ENCODE measurements around the gene PDE8A.
"Not testable (repeated sequence)": the region's sequence is repeated elsewhere in the genome, so short reads cannot be mapped to it uniquely, and the experiment has no call there.

The PDE8A gene

DNA sequence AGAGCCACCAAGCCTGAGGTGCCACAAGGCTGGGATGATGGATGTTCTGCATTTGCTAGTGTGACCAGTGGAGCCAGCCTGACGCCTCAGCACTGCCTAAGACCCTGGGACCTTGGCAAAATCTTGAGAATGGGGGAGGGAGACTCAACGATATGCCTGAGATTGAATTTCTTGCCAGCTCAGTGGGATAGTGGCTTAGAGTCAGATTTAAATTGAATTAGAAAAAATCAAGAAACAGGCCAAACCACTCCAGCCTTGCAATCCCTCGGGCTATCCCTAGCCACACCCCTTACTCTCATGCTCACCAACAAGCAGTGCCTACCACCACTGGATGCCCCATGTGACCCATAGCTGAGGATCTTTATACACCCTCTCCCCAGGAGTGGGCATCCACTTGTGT is 18.7 kb upstream of the PDE8A start:
- DNase-seq, result no peak

DNA sequence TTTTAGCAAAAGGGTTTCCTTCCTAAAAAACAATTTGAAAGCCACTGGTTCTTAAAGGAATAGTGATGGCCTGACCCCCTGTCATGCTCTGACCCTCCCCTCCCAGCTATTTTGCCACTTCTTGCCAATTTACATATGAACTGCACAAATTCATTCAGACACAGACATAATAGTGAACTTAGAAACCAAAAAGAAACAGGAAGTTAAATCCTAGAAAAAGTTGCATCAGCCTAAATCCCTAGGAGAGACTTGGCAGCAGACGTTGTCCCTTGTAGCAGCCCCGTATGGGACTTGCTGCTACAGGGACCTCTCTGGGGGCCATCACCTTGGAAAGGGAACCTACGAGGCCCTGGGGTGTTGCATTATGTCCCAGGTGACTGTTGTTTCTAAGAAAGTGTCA is 14.3 kb upstream of the PDE8A start:
- DNase-seq, result no peak

DNA sequence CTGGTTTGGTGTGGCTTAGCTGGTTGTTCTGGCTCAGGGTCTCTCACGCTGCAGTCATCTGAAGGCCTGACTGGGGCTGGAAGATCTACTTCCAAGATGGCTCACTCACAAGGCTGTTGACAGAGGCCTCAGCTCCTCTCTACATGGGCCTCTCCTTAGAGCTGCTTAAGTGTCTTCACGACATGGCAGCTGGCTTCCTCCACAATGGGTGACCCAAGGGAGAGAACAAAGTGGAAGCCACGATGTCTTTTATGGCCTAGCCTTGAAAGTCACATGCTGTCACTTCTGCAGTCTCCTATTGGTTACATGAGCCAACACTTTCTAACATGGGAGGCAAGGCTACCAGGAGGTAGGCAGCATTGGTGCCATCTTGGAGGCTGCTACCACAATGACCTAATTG is 13.4 kb upstream of the PDE8A start:
- no peak for DNase-seq

DNA sequence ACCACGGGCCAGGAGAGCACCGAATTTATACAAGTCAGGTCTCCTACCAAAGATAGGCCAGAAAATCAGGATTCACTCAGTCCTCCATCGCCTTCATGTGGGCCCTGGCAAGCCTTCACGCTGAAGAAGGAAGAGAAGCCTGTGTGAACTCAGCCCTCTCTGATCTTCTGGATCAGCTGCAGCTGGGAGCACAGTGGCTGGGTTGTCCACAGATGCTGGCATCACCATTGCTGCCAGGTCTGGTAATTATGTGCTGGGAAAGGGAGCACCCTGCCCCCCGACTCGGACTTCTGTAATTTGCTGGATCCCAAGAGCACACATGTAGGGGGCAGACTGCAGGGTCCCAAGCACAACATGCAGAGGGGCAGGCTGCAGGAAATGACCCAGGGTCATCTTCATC is 12.4 kb upstream of the PDE8A start:
- no peak for DNase-seq

DNA sequence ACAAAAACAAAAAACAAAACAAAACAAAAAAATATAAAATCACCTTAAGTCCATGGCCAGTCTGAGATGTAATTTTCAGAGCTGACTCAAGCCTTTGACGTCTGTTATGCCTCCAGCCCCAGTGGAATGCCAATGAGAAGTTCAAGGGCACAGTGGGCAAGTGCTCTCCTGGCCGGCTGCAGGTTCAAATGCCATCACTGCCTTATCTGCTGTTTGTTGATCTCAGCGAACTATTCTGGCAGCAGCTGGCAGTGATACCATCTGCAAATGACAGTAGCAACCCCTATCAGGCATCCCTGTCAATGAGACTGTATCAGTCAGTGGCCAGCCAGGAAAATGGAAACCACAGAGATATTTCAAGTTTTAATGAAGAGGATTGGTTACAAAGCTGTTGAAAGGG is 10.8 kb upstream of the PDE8A start:
- DNase-seq, result no peak

DNA sequence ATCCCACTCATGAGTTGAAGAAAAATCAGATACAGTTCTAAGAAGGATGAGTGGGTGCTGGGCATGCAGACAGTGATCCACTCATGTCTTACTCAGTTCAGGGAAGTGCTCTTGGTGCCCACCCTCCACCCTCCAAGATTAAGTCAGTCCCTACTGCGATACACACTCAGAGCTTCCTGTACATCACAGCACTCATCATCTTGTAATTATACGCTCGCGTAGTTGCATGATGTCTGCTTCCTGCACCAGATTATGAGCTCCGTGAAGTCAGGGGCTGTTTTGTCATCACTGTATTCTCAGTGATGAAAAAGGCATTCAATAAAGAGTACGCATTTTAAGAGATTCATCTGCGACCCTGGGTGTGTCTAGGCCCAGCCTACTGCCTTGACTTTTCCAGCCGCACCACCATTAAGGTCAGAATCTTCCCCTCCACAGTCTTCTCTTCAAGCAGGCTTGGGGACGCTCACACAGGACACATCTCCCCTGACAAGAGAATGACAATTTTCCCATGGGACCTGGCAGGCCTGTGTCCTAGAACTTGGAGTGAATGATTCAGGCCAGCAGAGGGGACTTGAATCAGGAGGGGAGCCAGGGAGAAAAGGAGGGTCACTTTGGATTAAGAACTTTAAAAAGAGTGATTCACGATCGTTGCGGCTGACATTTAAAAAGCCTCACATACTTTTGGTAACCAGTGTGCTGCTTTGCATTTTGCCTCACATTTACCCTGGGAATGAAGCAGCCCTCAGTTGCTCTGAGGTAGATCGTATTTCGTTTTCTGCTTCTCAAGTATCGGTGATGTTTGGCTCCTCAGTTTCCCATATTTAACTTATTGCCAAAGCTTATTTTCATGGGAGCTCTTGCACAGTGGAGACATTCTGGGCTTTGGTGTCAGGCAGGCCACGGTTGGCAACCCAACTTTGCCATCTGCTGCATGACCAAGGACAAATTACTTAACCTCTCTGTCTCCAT is 7.9 kb upstream of the PDE8A start:
- DNase-seq, result no peak

DNA sequence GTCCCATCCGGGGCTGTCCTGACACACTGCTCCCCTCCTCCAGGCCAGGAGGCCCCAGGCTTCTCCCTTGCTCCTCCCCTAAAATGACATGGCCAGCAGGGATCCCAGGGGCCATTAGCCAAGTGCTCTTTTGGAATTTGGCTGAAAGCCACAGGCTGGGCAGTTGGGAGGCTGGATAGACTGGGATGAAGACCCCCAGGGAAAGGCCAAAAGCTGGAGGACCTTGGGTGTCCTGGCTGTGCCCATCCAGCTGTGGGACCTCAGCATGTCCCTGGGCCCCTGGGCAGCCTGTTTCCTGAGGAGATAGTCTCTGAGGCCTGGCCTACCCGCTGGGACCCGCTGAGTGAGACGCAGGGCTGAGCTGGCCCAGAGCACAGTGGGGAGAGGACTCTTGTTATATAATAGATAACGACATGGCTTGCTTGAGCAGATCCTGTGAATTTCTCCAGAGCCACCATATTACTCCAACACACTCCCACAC is 5.7 kb upstream of the PDE8A start:
- no peak for DNase-seq

DNA sequence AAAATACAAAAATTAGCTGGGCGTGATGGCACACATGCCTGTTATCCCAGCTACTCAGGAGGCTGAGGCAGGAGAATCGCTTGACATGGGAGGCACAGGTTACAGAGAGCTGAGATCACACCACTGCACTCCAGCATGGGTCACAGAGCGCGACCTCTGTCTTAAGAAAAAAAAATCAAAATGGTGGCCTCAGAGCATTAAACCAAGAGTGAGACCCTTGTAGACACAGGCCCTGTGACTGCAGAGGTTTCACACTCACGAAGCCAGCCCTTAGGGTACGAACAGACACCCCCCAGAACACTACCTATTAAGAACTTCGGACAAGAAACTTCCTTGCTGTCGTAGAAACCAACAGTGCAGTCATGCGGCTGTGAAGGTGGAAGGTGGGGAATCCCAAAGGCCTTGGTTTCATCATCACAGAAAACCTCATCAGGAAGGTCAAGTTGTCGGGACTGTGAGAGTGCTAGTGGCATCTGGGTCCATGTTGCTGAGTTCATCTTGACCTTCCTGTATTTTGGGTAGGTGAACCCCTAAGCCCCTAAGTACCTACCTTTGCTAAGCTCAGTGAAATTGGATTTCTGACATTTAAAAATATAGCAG is 4.8 kb upstream of the PDE8A start:
- DNase-seq, result no peak

DNA sequence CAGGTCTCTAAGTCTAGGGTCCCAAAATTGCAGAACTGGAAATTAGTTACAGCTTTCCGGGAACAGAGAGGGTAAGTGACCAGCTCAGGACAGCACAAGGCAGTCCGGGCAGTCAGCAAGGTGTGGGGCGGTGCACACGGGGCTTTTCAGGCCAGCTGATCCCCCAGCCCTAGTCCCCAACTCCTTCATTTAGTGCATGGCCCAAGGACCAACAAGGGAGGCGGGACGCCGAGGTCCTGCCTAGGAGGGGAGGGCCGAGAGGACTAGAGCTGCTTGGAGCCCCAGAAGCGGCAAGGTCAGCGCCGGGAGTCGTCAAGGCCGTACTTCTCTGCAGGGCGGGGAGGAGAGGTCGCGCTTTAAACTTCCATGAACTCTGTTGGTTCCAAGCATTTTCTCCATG is 2.0 kb upstream of the PDE8A start:
- DNase-seq, result no peak

DNA sequence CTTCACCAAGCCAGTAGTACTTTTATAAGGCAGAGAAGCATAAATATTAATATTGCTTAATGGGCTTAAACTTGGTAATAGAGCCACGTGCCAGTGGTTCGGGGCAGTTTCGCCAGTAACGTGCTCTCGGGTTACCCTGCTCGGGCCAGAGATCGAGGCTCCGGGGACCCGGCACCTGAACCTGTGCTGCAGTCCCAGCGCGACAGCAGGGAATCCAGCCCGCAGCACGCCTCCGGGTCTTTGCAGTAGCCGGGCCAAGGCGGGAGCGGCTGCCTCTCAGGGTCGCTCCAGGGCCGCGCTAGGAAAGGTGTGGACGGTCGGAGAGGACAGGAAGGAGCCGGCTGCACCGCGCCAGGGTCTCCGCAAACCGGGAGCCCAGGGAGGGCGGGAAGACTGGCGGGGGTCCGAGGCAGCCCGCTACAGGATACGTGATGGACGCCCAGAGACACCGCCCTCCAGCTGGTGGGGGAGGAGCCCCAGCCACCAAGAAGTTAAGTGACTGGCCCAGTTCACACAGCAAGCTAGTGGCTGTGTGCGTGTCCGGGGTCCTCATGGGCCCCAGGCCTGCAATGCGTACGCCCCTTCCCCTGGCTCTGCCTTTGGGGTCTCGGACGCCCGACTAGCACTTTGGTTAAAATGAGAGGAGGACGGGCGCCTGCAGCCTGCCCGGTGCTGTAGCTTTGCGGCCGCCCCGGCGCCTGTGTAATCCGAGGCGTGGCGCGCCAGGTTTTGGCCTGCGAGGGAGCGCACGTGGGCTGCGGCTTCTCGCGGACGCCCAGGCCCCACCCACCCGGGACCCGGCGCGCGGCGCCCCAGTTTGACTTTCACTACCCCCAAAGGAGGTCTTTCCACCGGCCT is 1.2 kb upstream of the PDE8A start:
- DNase-seq, result no peak

DNA sequence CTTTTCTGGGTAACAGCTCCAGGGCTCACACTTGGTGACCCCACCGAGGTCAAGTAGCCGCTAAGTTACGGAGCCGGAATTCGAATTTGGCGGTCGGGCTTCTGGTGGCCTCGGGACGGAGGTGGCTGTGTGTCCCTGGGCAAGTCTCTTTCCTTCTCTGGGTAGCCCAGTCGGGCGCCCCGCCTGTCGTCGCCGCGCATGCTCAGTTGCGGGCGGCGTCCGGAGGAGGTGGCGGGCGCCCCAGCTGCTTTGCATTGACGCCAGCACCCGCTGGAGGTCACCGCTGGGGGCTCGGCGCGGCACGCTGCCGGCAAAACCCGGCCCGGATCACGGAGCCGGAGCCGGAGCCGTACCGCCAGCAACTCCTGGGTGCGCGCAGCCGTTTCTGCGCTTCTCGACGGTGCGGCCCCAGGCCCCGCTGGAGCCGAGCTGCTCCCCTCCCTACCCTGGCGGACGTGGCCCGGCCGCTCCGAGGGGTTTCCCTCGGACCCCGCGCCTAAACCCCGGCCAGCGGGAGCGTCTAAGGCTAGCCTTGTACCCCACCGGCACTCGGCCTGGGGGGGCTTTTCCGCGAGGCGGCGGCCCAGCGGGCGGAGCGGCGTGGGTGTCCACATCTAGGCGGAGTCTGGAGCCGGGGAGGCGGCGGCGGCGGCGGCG is 474 bp upstream of the PDE8A start:
- DNase-seq, result no peak

DNA sequence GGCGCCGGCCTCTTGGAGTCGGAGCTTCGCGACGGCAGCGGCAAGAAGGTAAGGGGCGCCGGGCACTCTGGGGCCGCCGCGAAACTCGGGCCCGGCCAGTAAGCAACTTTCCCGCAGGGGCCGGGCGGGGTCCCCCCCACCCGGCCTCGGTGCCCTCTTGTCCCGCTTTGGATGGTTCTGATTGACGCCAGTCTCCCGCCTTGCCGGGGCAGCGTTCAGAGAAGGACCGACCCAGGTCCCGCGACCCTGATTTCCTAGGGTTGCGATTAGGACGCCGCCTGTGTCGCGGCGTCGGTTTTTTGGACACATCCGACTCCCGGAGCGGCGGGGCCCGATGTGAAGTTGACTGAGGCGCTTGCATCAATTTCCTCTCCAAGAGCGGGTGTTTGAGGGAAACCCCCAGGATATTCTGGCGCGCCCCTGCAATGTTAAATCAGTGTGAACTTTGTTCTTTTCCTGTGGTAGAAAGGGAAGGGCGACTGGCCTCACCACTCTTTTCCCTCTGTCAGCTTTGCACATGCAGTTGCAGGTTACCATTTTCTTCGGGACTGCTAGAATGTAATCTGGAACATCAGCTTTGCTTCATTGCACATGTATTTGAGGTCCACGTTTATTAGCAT is 755 bp downstream of the PDE8A start:
- DNase-seq, result no peak

DNA sequence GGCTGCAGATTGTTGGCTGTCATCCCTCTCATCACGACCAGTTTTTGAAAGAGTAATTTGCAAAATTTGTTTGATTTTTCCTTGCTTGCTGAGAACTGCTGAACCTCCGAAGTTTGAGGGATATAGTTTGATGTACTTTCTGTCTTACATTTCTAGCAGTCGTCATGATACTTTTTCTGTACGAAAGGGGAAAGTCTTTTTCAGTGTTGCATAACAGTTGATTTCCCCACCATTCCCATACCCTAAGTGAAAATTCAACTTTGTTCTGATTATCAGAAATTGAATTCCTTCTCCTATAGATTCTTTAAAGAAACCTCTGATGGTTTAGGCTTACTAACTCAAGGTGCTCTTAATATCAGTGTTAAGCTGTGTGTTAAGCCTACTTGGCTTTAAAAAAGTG is 1.6 kb downstream of the PDE8A start:
- no peak for DNase-seq

DNA sequence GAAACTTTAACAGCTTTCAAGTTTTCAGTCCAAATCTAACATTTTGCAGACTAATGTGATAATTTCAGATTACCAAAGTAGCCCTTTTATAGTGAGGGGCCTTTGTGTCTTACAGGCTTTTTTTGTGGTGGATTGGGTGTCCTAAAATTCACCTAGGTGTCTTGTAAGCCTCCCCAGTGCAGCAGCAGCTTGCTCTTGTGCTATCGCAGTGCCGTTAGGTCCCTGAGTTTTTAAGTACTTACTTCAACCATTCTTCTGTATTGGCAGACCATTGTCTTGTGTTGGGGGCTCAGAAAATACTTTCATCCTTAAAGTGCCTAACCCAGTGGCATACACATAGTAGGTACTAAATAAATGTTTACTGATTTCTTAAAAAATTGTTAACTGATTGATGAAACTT is 2.1 kb downstream of the PDE8A start:
- DNase-seq, result no peak

DNA sequence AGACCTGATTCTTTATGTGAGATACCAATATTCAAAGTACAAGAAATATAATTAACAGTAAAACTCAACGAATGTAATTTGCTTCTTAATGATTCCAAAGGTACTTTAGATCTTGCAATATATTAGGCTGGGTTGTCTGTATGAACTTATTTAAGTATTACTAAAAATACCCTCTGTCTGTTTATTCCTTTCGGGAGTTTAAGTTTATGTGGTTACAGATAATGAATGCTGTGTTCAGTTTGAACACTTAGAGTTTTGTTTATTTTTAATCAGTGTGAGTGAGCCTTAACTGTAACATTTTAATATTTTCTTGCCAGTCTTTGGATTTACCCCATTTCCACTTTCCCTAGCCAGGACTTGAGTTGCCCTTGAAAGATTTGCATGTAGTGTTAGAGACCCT is 3.5 kb downstream of the PDE8A start:
- no peak for DNase-seq

DNA sequence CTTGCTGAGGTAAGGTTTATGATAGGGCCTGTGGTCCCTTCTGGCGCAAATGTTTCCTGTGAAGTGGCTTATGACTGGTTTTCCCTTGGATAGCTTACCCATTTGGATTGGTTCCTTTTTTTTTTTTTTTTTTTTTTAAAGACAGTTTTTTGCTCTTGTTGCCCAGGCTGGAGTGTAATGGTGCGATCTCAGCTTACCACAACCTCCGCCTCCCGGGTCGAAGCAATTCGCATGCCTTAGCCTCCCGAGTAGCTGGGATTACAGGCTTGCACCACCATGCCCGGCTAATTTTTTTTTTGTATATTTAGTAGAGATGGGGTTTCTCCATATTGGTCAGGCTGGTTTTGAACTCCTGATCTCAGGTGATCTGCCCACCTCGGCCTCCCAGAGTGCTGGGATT is 5.7 kb downstream of the PDE8A start:
- not testable (repeated sequence) for DNase-seq

DNA sequence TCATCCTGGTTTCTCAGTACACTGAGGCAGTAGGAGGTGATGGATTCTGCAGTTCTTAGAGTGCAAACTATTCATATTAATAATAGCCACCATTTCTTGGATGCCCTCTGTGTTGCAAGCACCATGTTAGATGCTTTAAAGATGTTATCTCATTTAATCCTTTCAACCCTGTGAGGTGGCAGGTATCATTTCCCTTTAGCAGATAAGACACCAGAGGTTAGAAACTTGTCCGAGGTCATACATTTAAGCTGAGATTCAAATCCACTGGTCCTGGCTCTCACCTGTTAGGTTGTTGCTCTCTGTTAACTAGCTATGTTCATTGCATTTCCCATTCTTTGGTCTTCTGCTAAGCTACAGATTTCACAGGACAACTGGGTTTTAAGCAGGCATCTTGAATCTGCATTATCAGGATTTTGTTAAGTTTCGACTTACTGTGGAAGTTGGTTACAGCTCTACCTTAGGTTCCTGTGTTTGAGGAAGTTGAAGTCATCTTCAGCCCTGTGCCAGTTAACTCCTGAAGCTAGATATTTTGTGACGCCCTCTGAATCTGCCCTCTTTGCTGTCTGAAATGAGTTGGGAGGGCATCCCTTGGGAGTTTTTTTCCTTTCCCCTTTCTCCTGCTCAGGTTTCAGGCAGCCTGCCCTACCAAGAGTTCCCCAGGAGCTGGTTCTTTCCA is 6.4 kb downstream of the PDE8A start:
- DNase-seq, result no peak

DNA sequence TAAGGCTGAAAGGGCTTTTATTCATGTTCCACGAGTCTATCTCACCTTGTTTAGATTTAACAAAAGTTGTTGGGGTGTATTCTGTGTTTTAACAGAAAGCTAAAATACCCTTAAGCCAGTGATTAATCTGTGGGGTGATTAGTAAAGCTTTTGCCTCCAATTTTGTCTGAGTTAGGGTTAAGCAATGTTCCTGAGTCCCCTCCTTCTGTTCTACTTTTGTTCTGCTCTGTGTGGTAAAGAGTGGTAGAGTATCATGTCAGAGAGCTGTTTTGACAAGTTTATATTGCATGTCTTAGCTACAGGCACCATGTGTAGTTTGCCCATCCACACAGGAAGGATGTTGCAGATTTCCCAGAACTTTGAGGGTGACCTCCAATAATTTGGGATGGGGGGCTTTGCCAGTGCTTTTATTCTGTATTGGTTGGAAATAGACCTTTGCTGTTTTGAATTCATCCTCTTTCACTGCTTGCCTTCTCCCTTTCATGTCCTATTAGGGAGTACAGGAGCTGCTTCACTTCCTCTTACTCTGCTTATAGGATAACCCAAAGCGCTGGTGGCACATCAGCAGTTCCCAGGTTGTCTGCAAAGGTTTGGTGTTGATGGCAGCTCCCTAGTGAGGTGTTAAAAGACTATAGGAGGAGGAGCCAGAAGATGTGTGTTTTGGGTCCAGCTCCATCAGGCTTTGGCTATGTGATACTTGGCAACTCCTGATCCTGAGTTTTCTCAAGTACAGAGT is 7.4 kb downstream of the PDE8A start:
- no peak for DNase-seq

DNA sequence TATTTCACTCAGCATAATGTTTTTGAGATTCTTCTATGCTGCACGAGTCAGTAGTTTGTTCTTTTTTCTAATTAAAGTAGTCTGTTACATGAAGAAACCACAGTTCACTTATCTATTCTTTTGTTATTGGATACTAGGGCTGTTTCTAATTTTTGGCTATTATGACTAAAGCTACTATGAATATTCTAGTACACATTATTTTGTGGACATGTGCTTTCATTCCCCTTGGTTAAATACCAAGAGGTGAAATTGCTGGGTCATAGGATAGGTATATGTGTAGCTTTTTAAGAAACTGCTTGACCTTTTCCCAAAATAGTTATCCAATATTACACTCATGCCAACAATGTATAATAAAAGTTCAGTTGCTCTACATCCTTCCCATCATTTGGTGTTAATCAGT is 8.9 kb downstream of the PDE8A start:
- no peak for DNase-seq

DNA sequence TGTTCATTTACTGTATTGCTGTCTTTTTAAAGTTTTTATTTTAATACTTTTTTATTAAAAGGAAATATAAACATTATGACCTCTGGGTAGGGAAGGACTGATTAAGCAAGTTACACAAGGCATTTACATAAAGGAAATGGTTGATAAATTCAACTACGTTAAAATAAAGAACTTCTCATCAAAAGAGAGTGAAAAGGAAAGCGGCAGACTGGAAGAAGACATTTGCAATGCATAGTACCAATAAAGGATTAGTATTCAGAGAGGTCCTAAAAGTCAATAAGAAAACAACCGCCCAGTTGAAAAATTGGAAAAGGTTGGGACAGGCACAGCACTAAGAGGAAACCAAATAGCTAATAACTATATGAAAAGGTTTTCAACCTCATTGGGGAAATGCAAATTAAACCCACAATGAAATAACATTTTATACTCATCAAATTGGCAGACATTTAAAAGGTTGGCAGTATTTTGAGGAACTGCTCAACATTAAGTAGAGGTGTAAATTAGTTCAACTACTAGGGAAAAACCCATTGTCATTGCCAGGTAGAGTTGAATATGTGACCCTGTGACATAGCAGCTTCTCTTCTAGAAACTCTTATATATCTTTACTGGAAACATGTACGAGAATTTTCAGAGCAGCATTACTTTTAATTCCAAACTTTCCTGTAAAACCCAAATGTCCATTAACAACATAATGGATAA is 9.5 kb downstream of the PDE8A start:
- DNase-seq, result no peak
